Activated CD4-positive, CD25-positive, alpha-beta regulatory T cell treated with anti-CD3 and anti-CD28 coated beads, Interleukin-2, amount 50 U/mL, for 16 hours (primary cell): Measurements from ENCODE around the gene PAPPA.

ENCODE experiments used
- DNase-seq: peaks from one replicate; pipeline ENCODE4 v3.0.0-alpha.2; 2020; ENCODE audit warnings: low read depth, low spot score

PAPPA gene

GRCh38 chr9:116223926-116224325, 70.3 kb downstream of the PAPPA start:
- no peak for DNase-seq

- no peak for DNase-seq
These were observed 76.6 kb downstream of the PAPPA start for GRCh38 chr9:116230051-116230632.

DNA sequence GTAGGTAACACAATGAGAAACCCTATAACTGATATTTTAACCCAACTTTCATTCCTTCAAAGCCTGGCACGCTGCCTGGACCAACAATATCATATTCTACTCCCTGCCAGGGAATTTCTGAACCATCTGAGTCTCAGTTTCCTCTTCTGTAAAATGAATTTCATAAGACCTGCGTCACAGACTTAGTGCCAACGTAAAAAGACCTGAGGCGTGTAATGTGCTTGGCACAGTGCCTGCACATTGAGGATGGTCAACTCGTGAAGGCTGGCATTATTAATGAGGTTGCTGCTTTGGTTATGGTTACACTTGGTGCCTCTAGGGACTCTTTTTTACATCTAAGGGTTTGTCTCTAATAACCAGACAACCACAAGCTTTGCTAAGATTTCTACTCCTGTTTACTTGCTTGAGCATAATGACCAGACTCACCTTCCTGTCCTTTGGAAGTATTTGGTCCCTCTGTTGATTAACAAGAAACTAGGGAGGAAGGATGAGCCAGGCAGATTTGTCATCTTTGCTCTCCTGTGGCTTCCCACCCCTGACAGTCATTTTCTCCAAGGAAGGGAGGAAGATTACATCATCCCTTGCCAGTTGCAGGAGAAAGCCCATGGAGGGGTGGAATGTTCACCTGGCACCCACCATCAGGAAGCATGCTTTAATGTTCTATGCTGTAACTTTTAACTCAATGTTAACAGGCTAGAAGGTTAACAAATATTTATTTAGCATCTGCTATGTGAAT, 79.0 kb downstream of the PAPPA start:
- no peak for DNase-seq

- no peak for DNase-seq
These were observed 79.6 kb downstream of the PAPPA start for GRCh38 chr9:116233160-116233530.

DNA sequence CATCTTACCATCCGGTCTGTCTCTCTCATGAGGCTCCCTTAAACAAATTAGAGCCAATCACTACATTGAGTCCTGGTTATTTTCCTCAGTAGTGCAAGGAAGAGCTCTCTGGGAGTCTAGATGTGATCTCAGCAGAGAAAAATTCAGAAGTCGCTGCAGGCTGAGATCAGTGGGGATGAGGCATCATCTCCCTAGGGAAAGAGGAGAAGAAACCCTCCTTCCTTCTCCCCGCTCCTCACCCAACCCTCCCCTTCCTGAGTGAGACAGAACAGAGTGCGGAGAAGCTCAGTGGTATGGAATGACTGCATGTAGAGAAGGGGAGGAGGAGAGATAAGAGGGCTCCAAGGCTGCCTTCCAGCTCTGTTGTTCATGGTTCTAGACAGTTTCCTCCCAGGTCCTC, 80.5 kb downstream of the PAPPA start:
- DNase-seq = no peak

DNA sequence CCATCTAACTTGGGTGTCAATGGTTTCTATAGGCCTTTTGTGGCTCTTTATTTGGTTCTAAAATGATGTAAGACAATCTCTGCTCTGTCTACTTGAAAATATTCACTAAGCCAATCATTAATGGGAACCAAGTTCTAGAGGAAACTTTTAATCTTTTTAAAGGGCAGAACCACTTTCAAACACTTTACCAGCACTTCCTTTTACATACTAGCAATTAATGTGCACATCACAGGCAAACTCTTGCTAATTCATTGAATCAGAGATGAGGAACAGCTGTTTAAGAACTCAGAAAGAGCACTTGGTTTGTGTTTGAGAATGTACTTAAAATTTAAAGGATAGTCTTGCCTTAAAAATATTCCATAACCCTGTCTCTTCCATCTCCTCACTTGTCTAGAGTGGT, 83.4 kb downstream of the PAPPA start:
- DNase-seq = no peak

DNA sequence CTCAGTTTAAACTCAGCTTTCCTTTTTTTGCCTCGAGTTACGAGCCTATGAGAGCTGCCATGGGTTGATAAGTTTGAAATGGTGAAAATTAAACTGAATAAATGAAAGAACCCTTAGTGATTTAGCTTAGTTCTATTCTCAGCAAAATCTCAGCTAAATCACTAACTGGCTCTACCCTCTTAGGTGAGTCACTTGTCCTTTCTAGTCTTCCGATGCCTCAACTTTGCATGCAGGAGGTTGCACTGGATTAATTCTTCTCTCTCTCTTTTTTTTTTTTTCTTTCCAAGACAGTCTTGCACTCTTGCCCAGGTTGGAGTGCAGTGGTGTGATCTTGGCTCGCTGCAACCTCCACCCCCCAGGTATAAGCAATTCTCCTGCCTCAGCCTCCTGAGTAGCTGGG, 83.9 kb downstream of the PAPPA start:
- DNase-seq = no peak

GRCh38 chr9:116238225-116238624, 84.6 kb downstream of the PAPPA start:
- DNase-seq = no peak

DNA sequence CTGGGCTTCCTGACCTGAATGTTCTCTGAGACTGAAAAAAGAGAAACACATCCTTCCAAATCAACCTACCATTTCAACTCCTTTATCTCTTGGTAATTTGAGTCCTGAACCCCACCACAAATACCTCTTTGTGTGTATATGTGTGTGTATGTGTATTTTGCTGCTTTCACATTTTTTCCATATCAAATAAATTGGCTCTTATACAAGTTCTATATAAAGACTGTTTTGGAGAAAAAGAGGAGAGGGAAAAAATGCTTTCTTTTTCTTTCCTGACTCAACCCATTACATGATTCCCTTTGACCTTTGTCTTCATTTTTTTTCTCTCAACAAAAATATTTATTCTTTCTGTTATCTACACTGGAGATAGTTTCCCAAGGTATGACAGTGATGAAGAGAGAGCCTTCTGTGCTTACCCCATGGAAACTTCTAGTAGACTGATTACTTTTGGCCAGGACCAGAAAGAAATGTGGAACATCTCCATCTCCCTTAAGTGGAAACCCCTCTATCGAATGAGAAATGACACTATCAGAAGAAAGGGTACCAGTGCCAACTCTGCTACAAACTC, 85.3 kb downstream of the PAPPA start:
- no peak for DNase-seq

- no peak for DNase-seq
These were observed 90.1 kb downstream of the PAPPA start for GRCh38 chr9:116243708-116244107.

DNA sequence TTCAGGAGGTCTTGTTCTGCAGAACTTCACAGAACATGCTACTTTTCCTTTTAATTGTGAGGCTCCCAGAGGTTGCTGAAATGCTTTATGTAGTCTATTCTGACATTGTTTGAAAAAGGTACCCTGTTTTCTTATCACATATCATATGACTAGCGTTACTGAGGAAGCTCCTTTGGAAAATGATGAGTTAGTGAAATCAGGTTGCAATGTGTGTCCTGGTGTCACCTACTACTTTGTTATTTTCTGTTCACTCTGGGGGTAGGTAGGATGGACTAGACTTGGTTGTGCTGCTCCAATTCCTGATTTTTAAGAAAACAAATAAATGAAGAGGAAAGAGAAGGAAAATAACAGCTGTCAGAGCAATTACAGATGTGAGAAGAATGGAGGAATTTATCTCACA, 93.7 kb downstream of the PAPPA start:
- no peak for DNase-seq

DNA sequence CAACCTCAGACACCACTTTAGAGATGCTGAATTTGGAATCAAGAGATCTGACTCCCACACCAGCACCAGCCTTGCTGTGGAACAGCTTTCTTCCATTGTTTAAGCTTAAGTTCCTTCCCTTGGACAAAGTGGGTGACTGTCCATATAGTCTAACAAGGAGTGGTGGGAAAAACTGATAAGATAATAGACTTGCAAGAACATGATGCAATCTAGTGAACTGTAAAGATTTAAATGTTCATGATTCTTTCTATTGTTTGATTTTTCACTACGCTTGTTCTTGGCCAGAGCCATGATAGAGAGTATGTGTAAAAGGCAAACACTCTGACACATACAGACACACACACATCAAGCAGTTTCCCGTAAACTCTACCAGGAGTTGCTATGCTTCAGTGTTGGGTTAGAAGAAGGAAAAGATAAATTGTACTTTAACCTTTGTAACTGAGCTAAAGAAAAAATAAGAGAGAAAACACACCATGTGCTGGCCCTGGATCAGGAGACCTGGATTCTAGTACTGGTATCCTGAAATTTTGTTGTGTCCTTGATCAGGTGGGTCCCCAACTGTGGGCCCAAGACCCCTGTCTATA, 94.3 kb downstream of the PAPPA start:
- DNase-seq = no peak

GRCh38 chr9:116250891-116251290, 97.3 kb downstream of the PAPPA start:
- DNase-seq = no peak

DNA sequence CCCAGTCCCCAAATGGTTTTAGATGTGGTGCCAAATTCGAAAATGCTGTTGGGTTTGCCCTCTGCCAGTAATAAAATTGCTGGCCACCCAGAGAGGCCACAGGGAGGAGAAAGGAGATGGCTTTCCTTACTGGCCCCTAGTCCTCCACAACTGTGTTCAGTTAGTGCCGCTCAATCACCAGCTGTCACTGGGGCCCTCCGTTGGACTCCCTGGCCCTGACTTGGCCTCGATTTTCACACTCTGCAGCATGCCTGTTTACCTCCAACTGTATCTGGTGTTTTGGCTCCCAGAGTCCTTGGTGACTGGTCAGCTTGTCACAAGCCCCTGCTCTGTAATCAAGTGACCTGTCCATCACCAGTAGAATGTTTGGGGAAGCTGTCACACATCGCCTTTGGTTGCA, 97.8 kb downstream of the PAPPA start:
- DNase-seq = no peak

- no peak for DNase-seq
These were observed 106.9 kb downstream of the PAPPA start for GRCh38 chr9:116260531-116260930.

- DNase-seq = no peak
These were observed 108.9 kb downstream of the PAPPA start for GRCh38 chr9:116262448-116262847.

DNA sequence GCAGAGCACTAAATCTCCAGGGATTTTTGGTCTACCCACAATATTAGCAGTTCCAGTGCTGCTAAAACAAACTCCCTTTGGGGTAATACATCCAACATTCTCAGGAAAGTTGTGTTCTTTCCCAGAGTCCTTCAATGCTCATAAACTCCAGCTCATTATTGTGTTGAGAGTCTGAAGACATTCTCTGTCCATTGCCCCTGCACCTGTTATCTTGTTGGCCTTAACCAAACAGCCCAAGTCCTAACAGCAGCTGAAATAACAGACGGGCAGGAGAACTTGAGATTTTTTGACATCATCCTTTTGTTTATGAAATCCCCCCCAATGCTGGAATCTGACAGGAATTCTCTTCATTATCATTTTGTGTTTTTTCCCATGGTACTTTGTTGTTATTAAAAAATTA, 110.8 kb downstream of the PAPPA start:
- DNase-seq = no peak

DNA sequence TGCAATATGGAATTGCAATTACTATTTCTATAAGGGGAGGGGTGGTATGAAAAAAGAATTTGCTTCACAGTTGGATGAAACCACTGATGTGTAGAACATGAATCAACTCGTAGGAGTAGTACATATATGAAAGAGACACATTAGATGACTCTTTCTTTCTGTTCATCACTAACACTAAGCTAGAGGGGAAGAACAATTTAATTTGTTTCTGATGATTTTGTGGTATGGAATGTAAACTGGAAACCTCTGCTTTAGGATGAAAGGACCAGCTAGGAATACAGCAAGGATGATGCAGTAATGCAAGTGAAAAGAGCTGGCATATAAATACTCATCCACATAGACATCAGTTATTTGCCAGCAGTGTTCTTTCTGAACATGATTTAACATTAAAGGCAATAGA, 113.4 kb downstream of the PAPPA start:
- no peak for DNase-seq

DNA sequence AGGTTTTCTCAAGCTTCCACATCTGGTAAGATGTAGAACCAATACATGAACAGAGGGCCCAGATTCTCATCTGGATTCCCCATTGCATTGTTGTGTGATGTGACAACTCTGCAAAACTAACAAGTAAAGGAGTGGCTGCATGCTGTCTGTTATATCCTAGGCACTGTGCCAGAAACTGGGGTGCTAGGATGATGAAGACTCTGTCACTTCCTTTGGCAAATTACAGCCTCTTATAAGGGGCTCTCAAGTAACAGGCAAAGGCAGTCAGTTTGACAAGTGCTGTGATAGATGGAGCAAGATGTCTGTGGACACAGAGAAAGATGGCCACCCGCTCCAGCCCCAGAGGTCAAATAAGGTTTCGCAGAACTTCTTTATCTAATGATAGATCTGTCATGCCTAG, 115.7 kb downstream of the PAPPA start:
- DNase-seq = no peak

DNA sequence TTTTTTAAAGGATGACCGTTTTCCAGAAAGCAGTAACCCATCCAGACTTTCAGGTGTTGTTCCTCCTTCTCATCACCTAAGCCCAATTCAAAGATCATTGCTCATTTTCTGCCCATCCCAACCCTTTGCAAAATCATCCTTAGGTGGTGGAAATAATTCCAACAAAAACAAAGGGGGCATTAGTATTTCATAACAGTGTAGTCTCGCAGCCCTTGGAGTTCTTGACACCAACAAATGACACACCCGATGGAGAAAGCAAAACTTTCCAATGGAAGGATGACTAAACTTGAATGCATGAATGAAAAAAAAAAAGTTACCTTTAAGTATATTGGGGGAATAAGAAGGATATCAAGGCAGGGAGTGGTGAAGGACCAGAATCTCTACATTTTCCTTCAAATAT, 117.0 kb downstream of the PAPPA start:
- no peak for DNase-seq

GRCh38 chr9:116271340-116271739, 117.7 kb downstream of the PAPPA start:
- no peak for DNase-seq

DNA sequence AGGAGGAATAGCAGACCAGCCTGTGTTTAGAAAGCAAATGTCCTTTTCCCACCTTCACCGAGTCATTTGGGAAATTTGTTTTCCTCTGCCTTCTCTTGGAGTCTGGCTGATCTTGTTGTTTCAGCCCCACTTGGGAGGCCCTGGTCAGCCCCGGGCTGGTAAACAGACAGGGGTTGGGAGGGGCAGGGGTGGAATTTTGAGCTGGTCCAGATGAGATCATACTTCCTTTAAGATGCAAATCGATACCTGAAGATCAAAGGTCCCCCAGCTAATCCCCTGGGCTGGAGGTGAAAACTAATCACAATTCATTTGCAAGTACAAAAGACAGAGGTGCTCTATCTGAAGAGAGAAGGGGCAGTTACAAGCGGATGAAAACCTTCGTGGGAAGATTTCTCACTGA, 118.4 kb downstream of the PAPPA start:
- no peak for DNase-seq

GRCh38 chr9:116274293-116274692, 120.7 kb downstream of the PAPPA start:
- DNase-seq = no peak
